Mesenchymal stem cell (in vitro differentiated cells and primary cell): ENCODE data around the gene ADAM17.
A peak's percentile ranks its signal among the peaks of the same experiment; 100 is the strongest.

Experiments
- DNase-seq: peaks from one replicate; pipeline ENCODE4 v3.0.0-alpha.2; 2013
- H2AFZ ChIP-seq: one replicate; pipeline ENCODE4 v1.6.1; 2013; ENCODE audit warnings: low read depth, mild to moderate bottlenecking, control low read depth, inconsistent platforms, low read length, moderate library complexity
- H2AK5ac ChIP-seq: 2 replicates; pipeline ENCODE4 v1.6.1; 2013; ENCODE audit warnings: low read length, moderate library complexity, mild to moderate bottlenecking, inconsistent platforms; ENCODE audit not compliant: severe bottlenecking
- H2BK120ac ChIP-seq: one replicate; pipeline ENCODE4 v1.6.1; 2013; ENCODE audit warnings: low read depth, mild to moderate bottlenecking, inconsistent platforms, low read length, moderate library complexity
- H2BK12ac ChIP-seq, 2 experiments: one replicate each; pipeline ENCODE4 v1.6.1; 2013; ENCODE audit warnings: inconsistent platforms in 2 of 2, low read length in 2 of 2, mild to moderate bottlenecking in 2 of 2, moderate library complexity in 2 of 2, control low read depth in 1 of 2
- H2BK15ac ChIP-seq: one replicate; pipeline ENCODE4 v1.6.1; 2013; ENCODE audit warnings: mild to moderate bottlenecking, low read depth, inconsistent platforms; ENCODE audit not compliant: poor library complexity, severe bottlenecking
- H2BK5ac ChIP-seq: 2 replicates; pipeline ENCODE4 v1.6.1; 2013; ENCODE audit warnings: low read depth, mild to moderate bottlenecking, low read length, control low read depth, inconsistent platforms; ENCODE audit not compliant: poor library complexity, severe bottlenecking
- H3K14ac ChIP-seq, 2 experiments: one replicate each; pipeline ENCODE4 v1.6.1; 2013; ENCODE audit warnings: inconsistent platforms in 2 of 2, low read length in 2 of 2, control low read depth in 1 of 2, mild to moderate bottlenecking in 1 of 2, moderate library complexity in 1 of 2
- H3K18ac ChIP-seq, 2 experiments: one replicate each; pipeline ENCODE4 v1.6.1; 2013; ENCODE audit warnings: inconsistent platforms in 2 of 2, low read length in 2 of 2, control low read depth in 1 of 2, low read depth in 1 of 2, mild to moderate bottlenecking in 1 of 2
- H3K23ac ChIP-seq, 2 experiments: one replicate each; pipeline ENCODE4 v1.6.1; 2013; ENCODE audit warnings: inconsistent platforms in 2 of 2, low read length in 2 of 2, mild to moderate bottlenecking in 2 of 2, moderate library complexity in 2 of 2, control low read depth in 1 of 2
- H3K27ac ChIP-seq: 2 replicates; pipeline ENCODE4 v1.5.1; 2013; ENCODE audit warnings: mild to moderate bottlenecking, moderate library complexity, low read length, control low read depth, inconsistent platforms; ENCODE audit not compliant: poor library complexity, severe bottlenecking
- H3K27me3 ChIP-seq, 2 experiments: 2 replicates each; pipeline versions ENCODE4 v1.6.1 to v1.7.0; 2013; ENCODE audit warnings: low read length in 2 of 2, mild to moderate bottlenecking in 2 of 2, moderate library complexity in 2 of 2, control low read depth in 1 of 2, inconsistent platforms in 1 of 2; ENCODE audit not compliant: control insufficient read depth in 1 of 2, insufficient read depth in 1 of 2
- H3K36me3 ChIP-seq, 2 experiments: 2 replicates each; pipeline versions ENCODE4 v1.6.1 to v1.7.0; 2013; ENCODE audit warnings: low read length in 2 of 2, control low read depth in 1 of 2, inconsistent platforms in 1 of 2, low read depth in 1 of 2, mild to moderate bottlenecking in 1 of 2; ENCODE audit not compliant: insufficient read depth in 2 of 2, control insufficient read depth in 1 of 2
- H3K4ac ChIP-seq, 2 experiments: one replicate each; pipeline ENCODE4 v1.6.1; 2013; ENCODE audit warnings: inconsistent platforms in 2 of 2, low read length in 2 of 2, mild to moderate bottlenecking in 2 of 2, moderate library complexity in 2 of 2, control low read depth in 1 of 2, low read depth in 1 of 2
- H3K4me1 ChIP-seq: 2 replicates; pipeline ENCODE4 v1.6.1; 2013; ENCODE audit warnings: low read depth, low read length, control low read depth; ENCODE audit not compliant: control insufficient read depth, insufficient read depth
- H3K4me2 ChIP-seq: 2 replicates; pipeline ENCODE4 v1.6.1; 2013; ENCODE audit warnings: low read length, mild to moderate bottlenecking, inconsistent platforms; ENCODE audit not compliant: poor library complexity, severe bottlenecking
- H3K4me3 ChIP-seq, 2 experiments: 2 replicates each; pipeline versions ENCODE4 v1.5.1 to v1.7.0; 2013; ENCODE audit warnings: low read length in 2 of 2, mild to moderate bottlenecking in 2 of 2, control low read depth in 1 of 2, low read depth in 1 of 2; ENCODE audit not compliant: insufficient read depth in 1 of 2
- H3K79me1 ChIP-seq: replicated peaks from 2 replicates; pipeline ENCODE4 v1.6.1; 2013; ENCODE audit warnings: mild to moderate bottlenecking, control low read depth, low read length, inconsistent platforms; ENCODE audit not compliant: poor library complexity, severe bottlenecking
- H3K9ac ChIP-seq: 2 replicates; pipeline ENCODE4 v1.7.0; 2013; ENCODE audit warnings: mild to moderate bottlenecking, low read length, moderate library complexity
- H3K9me3 ChIP-seq: 2 replicates; pipeline ENCODE4 v1.7.0; 2013; ENCODE audit warnings: mild to moderate bottlenecking, low read length; ENCODE audit not compliant: control insufficient read depth
- H4K8ac ChIP-seq: one replicate; pipeline ENCODE4 v1.6.1; 2013; ENCODE audit warnings: inconsistent platforms, mild to moderate bottlenecking, low read length, moderate library complexity
- H4K91ac ChIP-seq: one replicate; pipeline ENCODE4 v1.6.1; 2013; ENCODE audit warnings: mild to moderate bottlenecking, low read length, inconsistent platforms
- WGBS: methylation state at CpG from one replicate; pipeline ENCODE4 v1.1.7; 2013; ENCODE audit warnings: mixed read lengths; 5-methylcytosine and 5-hydroxymethylcytosine counted together

Gene ADAM17

GRCh38 chr2:9539531-9539930 lies 16.1 kb downstream of the ADAM17 start:
- Histone ChIP-seq H3K79me1 (peaks cover 8% of the 10 kb centered on the region), H2BK15ac (no peak overlapping the region), H4K91ac (no peak overlapping the region), H3K18ac (no peak overlapping the region), H2AK5ac (no peak overlapping the region), H3K9ac (peak overlapping the region; percentile 79), H2BK12ac (no peak overlapping the region), H3K14ac (no peak overlapping the region), H3K23ac (no peak overlapping the region), H3K4me3 (peak overlapping the region in 1 of 2 experiments; percentile 22), H2BK5ac (no peak overlapping the region), H3K4me2 (no peak overlapping the region), H3K27ac (no peak overlapping the region), H2BK120ac (no peak overlapping the region), H3K9me3 (no peaks in the 10 kb centered on the region), H3K4ac (no peak overlapping the region), H2AFZ (no peak overlapping the region), H3K4me1 (peaks cover 4% of the 10 kb centered on the region), H3K36me3 (peaks cover 0 to 25% of the 10 kb centered on the region in 2 experiments), H4K8ac (no peak overlapping the region), H3K27me3 (no peaks in the 10 kb centered on the region)
- DNase-seq: peak; percentile 25
- WGBS: no CpG with 5 or more reads among the region's 5 CpGs

- Histone ChIP-seq H2AK5ac (no peak overlapping the region), H3K4me1 (peaks cover 2% of the 10 kb centered on the region), H3K36me3 (peaks cover 7 to 38% of the 10 kb centered on the region in 2 experiments), H3K27me3 (no peaks in the 10 kb centered on the region), H3K18ac (no peak overlapping the region), H2BK5ac (no peak overlapping the region), H3K9me3 (no peaks in the 10 kb centered on the region), H3K4ac (no peak overlapping the region), H2BK12ac (no peak overlapping the region), H3K79me1 (peaks cover 15% of the 10 kb centered on the region), H3K23ac (no peak overlapping the region), H3K14ac (no peak overlapping the region), H4K8ac (no peak overlapping the region), H4K91ac (no peak overlapping the region), H2BK15ac (no peak overlapping the region), H2BK120ac (no peak overlapping the region), H3K27ac (no peak overlapping the region), H3K4me3 (no peak overlapping the region), H2AFZ (no peak overlapping the region), H3K9ac (peak overlapping the region; percentile 79), H3K4me2 (no peak overlapping the region)
- DNase-seq: peak; percentile 79
- no CpG with 5 or more reads among the region's 2 CpGs for whole genome bisulfite sequencing
Observed at GRCh38 chr2:9538000-9538507, 17.6 kb downstream of the ADAM17 start.

- H2AFZ ChIP-seq: no peak overlapping the region
- H3K14ac ChIP-seq: no peak overlapping the region
- peak overlapping the region in 1 of 2 experiments; percentile 21 for H3K18ac ChIP-seq
- no peak overlapping the region for H2BK120ac ChIP-seq
- peaks cover 18% of the 10 kb centered on the region for H3K79me1 ChIP-seq
- no peak overlapping the region for H3K4me2 ChIP-seq
- H3K4me3 ChIP-seq: no peak overlapping the region
- 98% methylated on average over 6 of the region's 6 CpGs for WGBS
- H2BK12ac ChIP-seq: no peak overlapping the region
- H3K27ac ChIP-seq: no peak overlapping the region
- no peak overlapping the region for H4K8ac ChIP-seq
- no peak overlapping the region for H2AK5ac ChIP-seq
- H3K36me3 ChIP-seq: peaks cover 11 to 52% of the 10 kb centered on the region in 2 experiments
- H3K4me1 ChIP-seq: peaks cover 4% of the 10 kb centered on the region
- DNase-seq: no peak
- no peak overlapping the region for H3K9ac ChIP-seq
- no peaks in the 10 kb centered on the region for H3K9me3 ChIP-seq
- no peak overlapping the region for H3K23ac ChIP-seq
- H3K4ac ChIP-seq: no peak overlapping the region
- H2BK5ac ChIP-seq: no peak overlapping the region
- no peak overlapping the region for H4K91ac ChIP-seq
- no peak overlapping the region for H2BK15ac ChIP-seq
- H3K27me3 ChIP-seq: no peaks in the 10 kb centered on the region
Observed at GRCh38 chr2:9536504-9536903, 19.1 kb downstream of the ADAM17 start.

- no peak overlapping the region for H4K91ac ChIP-seq
- peaks cover 18% of the 10 kb centered on the region for H3K79me1 ChIP-seq
- no peak overlapping the region for H3K23ac ChIP-seq
- H2BK12ac ChIP-seq: no peak overlapping the region
- H2AFZ ChIP-seq: no peak overlapping the region
- no peak overlapping the region for H2BK15ac ChIP-seq
- no peak overlapping the region for H3K4me2 ChIP-seq
- no peak for DNase-seq
- no peak overlapping the region for H2BK120ac ChIP-seq
- no peak overlapping the region for H3K18ac ChIP-seq
- no peaks in the 10 kb centered on the region for H3K27me3 ChIP-seq
- no peak overlapping the region for H2AK5ac ChIP-seq
- H3K4ac ChIP-seq: no peak overlapping the region
- no peak overlapping the region for H3K9ac ChIP-seq
- no peaks in the 10 kb centered on the region for H3K9me3 ChIP-seq
- no peak overlapping the region for H3K4me3 ChIP-seq
- no peak overlapping the region for H3K27ac ChIP-seq
- H4K8ac ChIP-seq: no peak overlapping the region
- peaks cover 4% of the 10 kb centered on the region for H3K4me1 ChIP-seq
- peaks cover 11 to 52% of the 10 kb centered on the region in 2 experiments for H3K36me3 ChIP-seq
- WGBS: no CpG with 5 or more reads among the region's 1 CpG
- no peak overlapping the region for H2BK5ac ChIP-seq
- H3K14ac ChIP-seq: no peak overlapping the region
Observed at GRCh38 chr2:9535177-9535576, 20.5 kb downstream of the ADAM17 start.
